ENCODE measurements around the gene LPO.

LPO gene

GRCh38 chr17:58270476-58271215, 32.3 kb downstream of the LPO start:
- H3K9me2 ChIP-seq (replicated peaks; ENCODE audit: insufficient read depth, low read length): no peaks in the 10 kb centered on the region

GRCh38 chr17:58271216-58271931, 33.0 kb downstream of the LPO start:
- Histone ChIP-seq H3K27me3 (ENCODE audit: low read length) (no peaks in the 10 kb centered on the region), H3K27ac (ENCODE audit: low read depth, low read length) (no peak overlapping the region), H3K4me2 (ENCODE audit: low read depth, low read length, poor library complexity, severe bottlenecking) (no peak overlapping the region), H3K79me2 (ENCODE audit: insufficient read depth, low read length) (no peaks in the 10 kb centered on the region), H3K9ac (ENCODE audit: low read length) (no peak overlapping the region), H4K20me1 (ENCODE audit: low read depth, low read length) (no peaks in the 10 kb centered on the region), H3K9me3 (ENCODE audit: insufficient read depth, low read length) (no peaks in the 10 kb centered on the region), H3F3A (ENCODE audit: insufficient read depth) (no peaks in the 10 kb centered on the region), H3K9me2 (replicated peaks; ENCODE audit: insufficient read depth, low read length) (no peaks in the 10 kb centered on the region), H3K4me3 (ENCODE audit: insufficient read depth, low read length, poor library complexity, severe bottlenecking) (no peak overlapping the region), H3K36me3 (ENCODE audit: low read length) (no peaks in the 10 kb centered on the region), H2AFZ (ENCODE audit: low read depth, low read length, severe bottlenecking) (no peak overlapping the region)
- TF ChIP-seq CTCF (IDR thresholded peaks at IDR 0.05; ENCODE audit: insufficient read depth, low read length, poor library complexity, severe bottlenecking): no peak
- no peak for TF ChIP-seq EZH2phosphoT487 (conservative IDR thresholded peaks at IDR 0.05; ENCODE audit: low read length)

More at GRCh38 chr17:58270476-58271215, 32.3 kb downstream of the LPO start:
- Histone ChIP-seq H3K27me3 (ENCODE audit: low read length) (no peaks in the 10 kb centered on the region), H3K27ac (ENCODE audit: low read depth, low read length) (no peak overlapping the region), H3F3A (ENCODE audit: insufficient read depth) (no peaks in the 10 kb centered on the region), H2AFZ (ENCODE audit: low read depth, low read length, severe bottlenecking) (no peak overlapping the region), H3K36me3 (ENCODE audit: low read length) (no peaks in the 10 kb centered on the region), H4K20me1 (ENCODE audit: low read depth, low read length) (no peaks in the 10 kb centered on the region), H3K79me2 (ENCODE audit: insufficient read depth, low read length) (no peaks in the 10 kb centered on the region), H3K4me2 (ENCODE audit: low read depth, low read length, poor library complexity, severe bottlenecking) (no peak overlapping the region), H3K9ac (ENCODE audit: low read length) (no peak overlapping the region), H3K9me3 (ENCODE audit: insufficient read depth, low read length) (no peaks in the 10 kb centered on the region), H3K4me3 (ENCODE audit: insufficient read depth, low read length, poor library complexity, severe bottlenecking) (no peak overlapping the region)
- no peak for TF ChIP-seq EZH2phosphoT487 (conservative IDR thresholded peaks at IDR 0.05; ENCODE audit: low read length)
- no peak for TF ChIP-seq CTCF (IDR thresholded peaks at IDR 0.05; ENCODE audit: insufficient read depth, low read length, poor library complexity, severe bottlenecking)

GRCh38 chr17:58272367-58273280, 34.2 kb downstream of the LPO start:
- H3K9me3 ChIP-seq (ENCODE audit: insufficient read depth, low read length): no peaks in the 10 kb centered on the region
- H3K4me2 ChIP-seq (ENCODE audit: low read depth, low read length, poor library complexity, severe bottlenecking): no peak overlapping the region
- no peak overlapping the region for H3K4me3 ChIP-seq (ENCODE audit: insufficient read depth, low read length, poor library complexity, severe bottlenecking)
- no peaks in the 10 kb centered on the region for H3K9me2 ChIP-seq (replicated peaks; ENCODE audit: insufficient read depth, low read length)
- no peak overlapping the region for H3K9ac ChIP-seq (ENCODE audit: low read length)
- no peak overlapping the region for H2AFZ ChIP-seq (ENCODE audit: low read depth, low read length, severe bottlenecking)
- no peaks in the 10 kb centered on the region for H3F3A ChIP-seq (ENCODE audit: insufficient read depth)
- no peak for TF ChIP-seq EZH2phosphoT487 (conservative IDR thresholded peaks at IDR 0.05; ENCODE audit: low read length)
- no peak for TF ChIP-seq CTCF (IDR thresholded peaks at IDR 0.05; ENCODE audit: insufficient read depth, low read length, poor library complexity, severe bottlenecking)
- H3K27ac ChIP-seq (ENCODE audit: low read depth, low read length): no peak overlapping the region
- H3K36me3 ChIP-seq (ENCODE audit: low read length): no peaks in the 10 kb centered on the region
- no peaks in the 10 kb centered on the region for H4K20me1 ChIP-seq (ENCODE audit: low read depth, low read length)
- H3K27me3 ChIP-seq (ENCODE audit: low read length): no peaks in the 10 kb centered on the region
- H3K79me2 ChIP-seq (ENCODE audit: insufficient read depth, low read length): no peaks in the 10 kb centered on the region

Measured in SU-DHL-6 (cell line).